GM19463 (cell line): ENCODE measurements around the gene BCOR.
A peak's percentile ranks its signal among the peaks of the same experiment; 100 is the strongest.

Experiments used
- ATAC-seq: cut with Tn5 transposase; IDR thresholded peaks from one replicate; pipeline ENCODE4 v1.9.1; 2021; ENCODE audit warnings: mild to moderate bottlenecking, moderate library complexity; ENCODE audit not compliant: unreplicated experiment

BCOR gene

DNA sequence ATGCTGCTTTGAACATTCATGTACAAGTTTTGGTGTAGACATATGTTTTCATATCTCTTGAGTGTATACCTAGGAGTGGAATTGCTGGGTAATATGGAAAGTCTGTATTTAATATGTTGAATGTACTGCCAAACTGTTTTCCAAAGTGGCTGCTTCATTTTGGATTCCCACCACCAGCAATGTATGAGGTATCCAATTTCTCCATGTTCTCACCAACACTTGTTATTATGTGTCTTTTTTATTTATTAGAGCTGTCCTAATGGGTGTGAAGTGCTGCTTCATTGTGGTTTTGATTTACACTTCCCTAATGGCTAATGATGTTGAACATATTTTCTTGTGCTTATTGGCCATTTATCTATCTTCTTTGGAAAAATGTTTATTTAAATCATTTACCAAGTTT, 60.4 kb downstream of the BCOR start:
- no peak for ATAC-seq

DNA sequence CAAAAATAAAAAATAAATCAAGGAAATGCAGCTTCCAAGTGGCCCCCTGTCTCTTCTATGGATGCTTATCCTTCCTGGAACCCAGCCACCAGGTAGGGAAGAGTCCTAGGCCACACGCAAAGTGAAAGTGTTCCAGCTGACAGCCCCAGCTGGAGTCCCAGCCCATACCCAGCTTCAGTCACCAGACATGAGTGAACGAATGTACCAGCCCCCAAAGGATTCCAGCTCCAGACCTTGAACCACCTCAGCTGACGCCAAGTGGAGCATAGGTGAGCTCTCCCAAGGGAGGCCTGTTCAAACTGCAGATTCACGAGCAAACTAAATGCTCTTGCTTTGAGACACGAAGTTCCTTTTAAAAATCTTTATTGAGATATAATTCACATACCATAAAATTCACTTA, 62.0 kb downstream of the BCOR start:
- no peak for ATAC-seq

DNA sequence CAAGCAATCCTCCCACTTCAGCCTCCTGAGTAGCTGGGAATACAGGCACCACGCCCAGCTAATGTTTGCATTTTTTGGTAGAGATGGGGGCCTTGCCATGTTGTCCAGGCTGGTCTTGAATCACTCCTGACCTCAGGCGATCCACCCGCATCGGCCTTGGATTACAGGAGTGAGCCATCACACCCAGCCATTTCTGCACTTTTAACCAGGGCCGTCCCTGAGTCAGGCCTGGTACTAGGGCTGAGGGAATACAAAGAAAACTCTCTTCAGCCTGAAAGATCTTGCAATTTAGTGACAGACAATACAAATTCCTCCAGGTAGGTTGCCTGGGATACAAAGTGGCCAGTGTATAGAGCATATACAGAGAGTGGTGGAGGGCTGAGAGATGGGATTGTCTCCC, 65.8 kb downstream of the BCOR start:
- no peak for ATAC-seq

DNA sequence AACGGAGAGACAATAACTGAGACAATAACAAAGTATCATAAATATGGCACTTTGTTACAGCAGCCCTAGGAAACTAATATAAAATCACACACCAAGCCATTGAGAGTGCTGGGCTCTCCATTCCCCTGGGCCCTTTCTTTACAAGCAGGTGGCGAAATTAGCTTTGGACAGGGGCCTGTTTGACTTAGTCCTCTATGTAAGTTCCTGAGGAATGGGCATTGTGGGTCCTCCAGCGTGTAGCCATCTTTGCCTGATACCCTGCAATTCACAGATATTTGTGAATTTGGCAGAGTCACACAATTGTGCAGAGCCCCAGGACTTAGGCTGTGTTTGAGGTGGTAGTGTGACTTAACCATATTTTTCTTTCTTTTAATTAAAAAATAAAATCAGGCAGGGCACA, 67.6 kb downstream of the BCOR start:
- no peak for ATAC-seq

DNA sequence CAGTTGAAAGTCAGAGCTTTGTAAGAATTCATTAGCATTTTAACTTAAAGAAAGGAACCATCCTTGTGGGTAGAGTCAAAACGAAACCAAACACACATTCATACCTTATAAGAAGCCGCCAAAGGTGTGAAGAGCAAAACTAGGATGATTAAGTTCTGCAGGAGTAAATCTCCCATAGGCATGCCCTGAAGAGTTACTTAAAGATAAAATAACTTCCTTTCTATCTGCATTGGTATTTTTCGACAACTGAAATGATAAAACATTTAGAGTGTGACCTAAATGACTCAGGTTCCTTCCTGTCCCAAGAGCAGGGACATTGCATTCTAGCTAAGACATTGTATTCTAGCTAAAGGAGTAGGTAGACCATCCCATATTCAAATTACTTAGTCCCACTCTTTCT, 75.3 kb downstream of the BCOR start:
- peak; percentile 63 for ATAC-seq

DNA sequence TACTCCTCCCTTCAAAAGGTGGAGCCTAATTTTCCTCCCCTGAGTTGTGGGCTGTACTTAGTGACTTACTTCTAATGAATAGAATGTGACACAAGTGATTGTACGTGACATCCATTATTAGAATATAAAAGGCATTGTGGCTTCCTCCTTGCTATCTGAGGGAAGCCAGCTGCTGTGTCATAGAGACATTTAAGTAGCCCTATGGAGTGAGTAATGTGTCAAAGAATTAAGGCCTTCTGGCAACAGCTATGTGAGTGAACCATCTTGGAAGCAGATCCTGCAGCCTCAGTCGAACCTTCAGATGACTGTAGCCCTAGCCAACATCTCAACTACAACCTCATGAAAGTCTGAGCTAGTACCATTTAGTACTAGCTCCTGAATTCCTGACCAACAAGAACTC, 76.1 kb downstream of the BCOR start:
- ATAC-seq: no peak

- ATAC-seq: no peak
Observed at GRCh38 chrX:40019541-40019940, 78.2 kb downstream of the BCOR start.

- no peak for ATAC-seq
Observed at GRCh38 chrX:40018041-40018440, 79.7 kb downstream of the BCOR start.

DNA sequence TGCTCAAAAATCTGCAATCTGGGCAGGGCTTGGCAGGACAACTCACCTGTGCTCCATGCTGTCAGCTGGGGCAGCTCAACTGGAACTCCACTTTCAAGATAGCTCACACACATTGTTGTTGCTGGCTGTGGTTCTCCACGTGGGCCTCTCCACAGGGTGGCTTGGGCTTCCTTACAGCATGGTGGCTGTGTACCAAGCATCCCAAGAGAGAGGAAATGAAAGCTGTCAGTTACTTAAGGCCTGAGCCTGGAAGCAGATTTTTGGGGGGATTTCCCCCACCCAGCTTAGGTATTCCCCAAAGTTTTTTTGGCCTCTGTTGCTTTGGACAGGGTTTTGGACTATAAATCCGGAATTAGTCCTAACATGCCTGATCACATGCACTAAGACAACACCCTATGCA, 81.0 kb downstream of the BCOR start:
- ATAC-seq: no peak

DNA sequence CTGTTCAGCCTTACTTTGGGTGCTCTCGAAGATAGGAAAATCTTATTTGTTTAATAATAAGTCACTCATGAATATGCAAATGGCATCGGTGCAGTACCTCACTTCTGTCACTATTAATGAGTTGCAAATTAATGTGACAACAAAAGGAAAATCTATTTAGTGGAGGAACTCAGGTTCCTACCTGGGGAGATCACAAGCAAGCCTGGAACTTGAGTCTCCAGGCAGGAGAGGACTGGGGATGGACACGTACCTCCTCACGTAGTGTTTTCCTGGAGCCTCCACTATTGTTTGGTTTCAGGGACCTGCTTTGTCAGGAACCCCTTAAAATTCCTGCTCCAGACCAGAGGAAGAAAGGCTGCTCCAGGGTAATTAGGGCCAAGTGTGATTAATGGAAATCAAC, 82.1 kb downstream of the BCOR start:
- ATAC-seq: no peak

DNA sequence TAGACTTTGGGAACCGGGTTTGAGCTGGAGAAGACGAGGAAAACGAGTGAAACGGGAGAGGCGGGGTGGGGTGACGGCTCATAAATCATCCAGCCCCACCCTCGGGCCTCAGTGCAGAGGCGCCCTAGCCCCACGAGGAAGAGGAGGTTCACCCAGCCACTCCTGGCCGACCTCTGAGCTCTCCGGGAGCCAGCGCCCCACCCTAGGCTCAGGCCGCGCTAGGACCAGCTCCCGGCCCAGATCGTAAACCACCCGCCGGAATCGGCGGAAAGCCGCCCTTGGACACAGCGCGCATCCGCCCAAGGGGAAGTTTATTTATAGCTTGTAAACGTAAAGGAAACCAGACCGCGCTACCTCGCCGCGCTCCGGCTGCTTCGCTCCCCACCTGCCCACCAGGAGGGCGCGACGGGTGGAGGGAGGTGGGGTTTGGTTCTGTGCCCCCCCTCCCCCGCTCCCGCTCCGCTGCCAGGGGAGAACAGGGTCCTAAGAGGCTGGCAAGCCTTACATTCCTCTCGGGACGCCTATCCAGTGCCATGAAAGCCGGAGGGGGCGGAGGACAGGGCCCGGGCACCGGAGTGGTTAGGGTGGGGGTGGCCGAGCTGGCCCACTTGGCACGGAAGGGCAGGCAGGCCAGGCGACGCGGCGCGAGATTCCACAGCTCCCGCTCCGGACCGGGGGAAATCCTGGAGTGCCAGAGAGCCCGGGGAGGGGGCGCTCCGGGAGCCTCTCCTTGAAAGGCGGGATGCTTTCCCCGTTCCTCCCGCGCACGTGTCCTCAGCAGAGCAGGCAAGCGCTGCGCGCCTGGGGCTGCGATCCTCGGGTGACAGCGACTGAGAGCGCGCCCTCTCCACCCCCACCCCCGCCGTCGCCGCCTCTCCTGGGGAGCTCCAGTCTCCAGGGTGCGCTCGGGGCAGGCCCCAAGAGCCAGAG, 84.2 kb downstream of the BCOR start:
- ATAC-seq: peak; percentile 32

- peak; percentile 39 for ATAC-seq
Observed at GRCh38 chrX:40012868-40013265, 84.9 kb downstream of the BCOR start.

DNA sequence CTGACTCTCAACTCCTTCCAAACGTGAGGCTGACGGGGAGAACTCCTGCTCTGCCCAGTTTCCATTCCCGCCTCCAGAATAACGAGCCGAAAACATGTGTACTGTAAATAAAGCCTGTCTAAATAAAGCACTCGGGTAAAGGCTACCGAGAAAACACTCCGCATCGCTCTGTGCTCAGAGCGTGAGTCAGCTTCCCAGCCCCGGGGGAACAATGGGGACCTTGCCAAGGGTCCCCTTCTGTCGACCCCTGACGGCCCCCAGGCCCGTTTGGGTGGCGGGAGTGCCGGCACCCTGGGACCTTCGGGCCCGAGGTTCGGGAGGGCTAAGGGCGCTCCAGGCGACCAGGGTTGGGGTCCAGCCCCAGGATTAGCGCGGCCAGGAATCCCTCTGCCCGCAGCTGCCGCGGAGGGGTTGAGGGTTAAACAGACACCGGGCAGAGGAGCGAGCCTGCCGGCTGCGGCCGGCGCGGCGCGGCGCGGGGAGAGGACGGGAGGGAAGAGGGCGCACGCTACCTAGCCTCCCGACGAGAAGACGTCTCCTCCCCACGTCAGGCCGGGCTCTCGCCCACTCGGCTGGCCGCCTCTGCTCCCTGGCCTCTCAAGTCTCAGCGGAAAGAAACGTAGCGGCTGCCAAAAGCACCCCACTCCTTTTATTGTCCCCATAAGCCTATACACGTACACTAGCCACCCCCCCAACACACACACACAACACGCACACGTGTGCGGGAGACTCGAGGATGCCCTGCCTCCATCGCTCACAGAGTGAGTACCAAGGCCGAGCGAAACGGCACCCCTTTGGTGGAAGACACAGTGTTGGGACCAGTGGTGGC, 85.5 kb downstream of the BCOR start:
- ATAC-seq: no peak

- ATAC-seq: no peak
Observed at GRCh38 chrX:40011322-40012038, 86.3 kb downstream of the BCOR start.

- no peak for ATAC-seq
Observed at GRCh38 chrX:40010550-40011321, 87.0 kb downstream of the BCOR start.

DNA sequence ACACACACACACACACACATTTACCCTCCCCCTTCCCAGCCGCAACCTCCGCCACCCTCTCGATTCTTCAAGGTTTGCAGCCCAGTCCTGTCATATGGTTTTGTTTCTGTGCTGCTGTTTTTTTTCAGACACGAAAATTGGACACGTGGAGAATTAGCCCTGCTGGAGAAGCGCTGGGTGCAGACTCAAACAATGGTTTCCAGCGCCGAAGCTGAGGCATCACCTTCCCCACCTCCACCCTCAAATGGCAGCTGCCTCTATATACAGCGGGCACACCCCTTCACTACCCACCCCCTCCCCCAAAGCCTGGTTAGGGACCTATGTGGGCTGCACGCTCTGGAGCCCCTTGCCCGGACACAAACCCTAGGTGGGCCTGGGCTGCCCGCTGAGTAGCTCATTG, 87.9 kb downstream of the BCOR start:
- no peak for ATAC-seq

GRCh38 chrX:40009462-40009851, 88.3 kb downstream of the BCOR start:
- no peak for ATAC-seq

GRCh38 chrX:40008791-40009461, 88.8 kb downstream of the BCOR start:
- no peak for ATAC-seq

DNA sequence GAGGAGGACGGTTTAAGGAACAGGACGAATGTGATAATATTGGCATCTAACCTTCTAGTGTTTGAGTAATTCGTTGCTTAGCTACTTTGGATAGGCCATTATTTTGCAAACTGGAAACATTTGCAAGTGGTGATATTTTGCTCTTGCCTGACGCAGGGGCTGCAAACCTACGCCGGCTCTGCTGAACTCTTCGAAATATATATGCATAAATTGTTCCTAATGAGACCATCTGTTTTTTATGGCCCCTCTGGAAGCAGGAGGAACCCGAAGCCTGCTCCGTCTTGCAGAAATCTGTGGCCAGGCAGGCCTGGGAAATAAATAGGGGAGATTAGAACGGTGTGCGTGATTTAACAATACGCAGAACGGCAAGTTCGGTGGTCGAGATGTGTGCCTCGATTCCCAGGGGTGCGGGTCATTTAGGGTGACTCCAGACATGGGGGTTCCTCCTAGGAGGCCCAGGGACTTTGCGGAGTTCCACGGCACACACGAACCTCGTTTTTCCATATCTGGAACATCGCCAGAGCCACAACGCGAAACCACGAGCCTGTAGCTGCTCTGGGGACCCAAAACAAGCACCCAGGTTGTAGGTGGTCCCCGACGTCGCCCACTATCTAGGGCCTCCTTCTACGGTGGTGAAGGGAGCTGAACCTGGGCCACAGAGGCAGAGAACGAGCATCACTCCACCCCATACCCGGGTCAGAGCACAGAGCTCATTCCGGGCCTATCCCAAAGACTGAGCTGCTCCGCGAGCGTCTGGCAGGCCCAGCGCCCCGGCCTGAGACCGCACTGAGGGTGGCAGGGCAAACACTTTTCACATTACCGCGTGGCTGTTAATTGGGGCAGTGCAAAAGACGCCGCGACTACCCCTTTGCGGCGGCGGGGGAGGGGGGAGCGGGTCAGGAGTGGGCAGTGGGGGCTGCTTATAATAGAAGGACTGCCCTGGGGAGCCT, 89.7 kb downstream of the BCOR start:
- no peak for ATAC-seq
